GM18519 (cell line): ENCODE data around the gene ADCY3.
"Not testable (repeated sequence)": the region's sequence is repeated elsewhere in the genome, so short reads cannot be mapped to it uniquely, and the experiment has no call there.

ENCODE experiments used
- ATAC-seq: cut with Tn5 transposase; IDR thresholded peaks from one replicate; pipeline ENCODE4 v1.9.1; 2021; ENCODE audit warnings: mild to moderate bottlenecking, moderate library complexity; ENCODE audit not compliant: unreplicated experiment, low FRiP score

The ADCY3 gene

GRCh38 chr2:24855022-24855622 lies 64.9 kb downstream of the ADCY3 start:
- no peak for ATAC-seq

GRCh38 chr2:24853996-24854395 lies 66.0 kb downstream of the ADCY3 start:
- no peak for ATAC-seq

- no peak for ATAC-seq
Measured at GRCh38 chr2:24853046-24853445, 67.0 kb downstream of the ADCY3 start.

- no peak for ATAC-seq
Measured at GRCh38 chr2:24852431-24853020, 67.5 kb downstream of the ADCY3 start.

- no peak for ATAC-seq
Measured at GRCh38 chr2:24852026-24852425, 68.0 kb downstream of the ADCY3 start.

GRCh38 chr2:24850944-24851343 lies 69.1 kb downstream of the ADCY3 start:
- ATAC-seq = no peak

- no peak for ATAC-seq
Measured at GRCh38 chr2:24845691-24846090, 74.3 kb downstream of the ADCY3 start.

GRCh38 chr2:24844023-24844685 lies 75.9 kb downstream of the ADCY3 start:
- ATAC-seq = no peak

GRCh38 chr2:24843330-24843860 lies 76.6 kb downstream of the ADCY3 start:
- no peak for ATAC-seq

- no peak for ATAC-seq
Measured at GRCh38 chr2:24842081-24843050, 77.7 kb downstream of the ADCY3 start.

- no peak for ATAC-seq
Measured at GRCh38 chr2:24840962-24841945, 78.8 kb downstream of the ADCY3 start.

- no peak for ATAC-seq
Measured at GRCh38 chr2:24840164-24840869, 79.7 kb downstream of the ADCY3 start.

GRCh38 chr2:24839729-24840128 lies 80.3 kb downstream of the ADCY3 start:
- no peak for ATAC-seq

GRCh38 chr2:24838541-24838940 lies 81.5 kb downstream of the ADCY3 start:
- ATAC-seq = no peak

- ATAC-seq = no peak
Measured at GRCh38 chr2:24837996-24838513, 82.0 kb downstream of the ADCY3 start.

- ATAC-seq = no peak
Measured at GRCh38 chr2:24836706-24837105, 83.3 kb downstream of the ADCY3 start.

GRCh38 chr2:24836206-24836605 lies 83.8 kb downstream of the ADCY3 start:
- ATAC-seq = no peak

GRCh38 chr2:24835411-24835810 lies 84.6 kb downstream of the ADCY3 start:
- not testable (repeated sequence) for ATAC-seq
